ENCODE results near the gene PTP4A1.
"Not testable (repeated sequence)": the region's sequence is repeated elsewhere in the genome, so short reads cannot be mapped to it uniquely, and the experiment has no call there.

PTP4A1 gene

GRCh38 chr6:63582579-63583231 is 10.4 kb downstream of the PTP4A1 start:
- DNase-seq = no peak

DNA sequence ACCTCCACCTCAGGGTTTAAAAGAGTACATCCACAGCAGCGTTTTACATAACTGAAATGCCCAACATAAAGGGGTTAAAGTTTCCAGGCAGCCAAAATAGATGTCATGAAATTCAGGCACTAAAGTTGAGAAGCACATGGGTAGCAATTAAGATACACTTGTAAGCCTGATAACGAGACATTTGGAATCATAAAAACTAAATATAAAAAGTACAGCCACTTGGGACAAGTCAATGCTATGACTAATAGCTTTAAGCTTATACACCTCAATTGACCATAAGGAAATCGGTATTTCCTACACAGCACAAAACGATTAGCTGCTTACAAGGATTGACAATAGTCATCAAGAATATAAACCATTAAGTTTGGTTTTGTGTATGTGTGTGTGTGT is 11.8 kb downstream of the PTP4A1 start:
- DNase-seq = no peak

DNA sequence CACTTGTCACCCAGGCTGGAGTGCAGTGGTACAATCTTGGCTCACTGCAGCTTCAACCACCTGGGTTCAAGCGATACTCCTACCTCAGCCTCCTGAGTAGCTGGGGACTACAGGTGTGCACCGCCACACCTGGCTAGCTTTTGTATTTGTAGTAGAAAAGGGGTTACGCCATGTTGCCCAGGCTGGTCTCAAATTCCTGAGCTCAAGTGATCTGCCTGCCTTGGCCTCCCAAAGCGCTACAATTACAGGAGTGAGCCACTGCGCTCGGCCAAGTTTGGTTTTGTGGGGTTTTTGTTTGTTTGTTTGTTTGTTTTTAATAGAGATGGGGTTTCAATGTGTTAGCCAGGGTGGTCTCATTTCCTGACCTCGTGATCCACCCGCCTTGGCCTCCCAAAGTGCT is 12.3 kb downstream of the PTP4A1 start:
- no peak for DNase-seq

DNA sequence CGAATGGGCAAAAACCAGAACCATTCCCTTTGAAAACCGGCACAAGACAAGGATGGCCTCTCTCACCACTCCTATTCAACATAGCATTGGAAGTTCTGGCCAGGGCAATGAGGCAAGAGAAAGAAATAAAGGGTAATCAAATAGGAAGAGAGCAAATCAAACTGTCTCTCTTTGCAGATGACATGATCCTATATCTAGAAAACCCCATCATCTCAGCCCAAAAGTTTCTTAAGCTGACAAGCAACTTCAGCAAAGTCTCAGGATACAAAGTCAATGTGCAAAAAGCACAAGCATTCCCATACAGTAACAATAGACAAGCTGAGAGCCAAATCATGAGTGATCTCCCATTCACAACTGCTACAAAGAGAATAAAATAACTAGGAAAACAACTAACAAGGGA is 13.4 kb downstream of the PTP4A1 start:
- DNase-seq = not testable (repeated sequence)

GRCh38 chr6:63589952-63590411 is 17.7 kb downstream of the PTP4A1 start:
- DNase-seq = no peak

DNA sequence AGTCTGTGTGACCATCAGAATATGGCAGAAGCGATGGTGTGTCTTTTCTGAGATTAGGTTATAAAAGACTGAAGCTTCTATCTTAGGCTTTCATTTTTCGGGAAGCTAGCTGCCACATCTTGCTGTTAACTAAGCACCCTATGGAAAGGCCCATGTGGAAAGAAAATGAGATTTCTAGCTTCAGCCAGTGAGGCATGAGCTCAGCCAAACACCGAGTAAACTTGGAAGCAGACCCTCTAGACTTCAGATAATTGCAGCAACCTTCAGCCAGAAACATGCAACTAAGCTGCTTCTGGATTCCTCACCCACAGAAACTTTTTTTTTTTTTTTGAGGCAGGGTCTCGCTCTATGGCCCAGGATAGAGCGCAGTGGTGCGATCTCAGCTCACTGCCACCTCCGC is 20.6 kb downstream of the PTP4A1 start:
- DNase-seq = no peak

GRCh38 chr6:63597141-63598048 is 25.1 kb downstream of the PTP4A1 start:
- peak; percentile 34 for DNase-seq

GRCh38 chr6:63598049-63599036 is 26.1 kb downstream of the PTP4A1 start:
- DNase-seq = peak; percentile 62

DNA sequence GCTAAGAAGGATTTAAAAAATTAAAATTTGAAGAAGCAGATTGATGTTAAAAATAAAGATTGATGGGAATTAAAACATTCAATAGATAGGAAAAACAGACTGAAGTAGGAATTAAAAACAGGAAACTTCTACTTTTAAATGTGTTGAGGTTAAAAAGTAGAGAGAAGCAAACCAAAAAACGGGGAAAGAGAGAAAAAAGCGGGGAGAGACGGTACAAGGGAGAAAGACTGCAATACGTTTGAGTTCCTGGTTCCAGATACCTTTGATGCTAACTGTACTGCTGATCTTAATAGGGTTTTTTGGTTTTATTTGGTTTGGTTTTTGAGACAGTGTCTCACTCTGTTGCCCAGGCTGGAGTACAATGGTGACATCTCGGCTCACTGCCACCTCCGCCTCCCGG is 27.0 kb downstream of the PTP4A1 start:
- no peak for DNase-seq

GRCh38 chr6:63600136-63600535 is 27.9 kb downstream of the PTP4A1 start:
- DNase-seq = no peak

DNA sequence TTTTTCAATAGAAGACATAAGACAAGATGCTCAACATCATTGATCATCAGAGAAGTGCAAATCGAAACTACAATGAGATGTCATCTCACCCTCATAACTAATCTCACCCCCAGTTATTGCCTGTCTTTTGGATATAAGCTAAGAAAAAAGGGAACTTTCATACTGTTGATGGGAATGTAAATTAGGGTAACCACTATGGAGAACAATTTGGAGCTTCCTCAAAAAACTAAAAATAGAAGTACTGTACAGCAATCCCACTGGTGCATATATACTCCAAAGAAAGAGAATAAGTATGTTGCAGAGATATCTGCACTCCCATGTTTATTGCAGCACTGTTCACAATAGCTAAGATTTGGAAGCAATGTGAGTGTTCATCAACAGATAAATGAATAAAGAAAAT is 37.0 kb downstream of the PTP4A1 start:
- DNase-seq = no peak

- DNase-seq = no peak
Observed at GRCh38 chr6:63610944-63611343, 38.7 kb downstream of the PTP4A1 start.

- no peak for DNase-seq
Observed at GRCh38 chr6:63611560-63611959, 39.3 kb downstream of the PTP4A1 start.

DNA sequence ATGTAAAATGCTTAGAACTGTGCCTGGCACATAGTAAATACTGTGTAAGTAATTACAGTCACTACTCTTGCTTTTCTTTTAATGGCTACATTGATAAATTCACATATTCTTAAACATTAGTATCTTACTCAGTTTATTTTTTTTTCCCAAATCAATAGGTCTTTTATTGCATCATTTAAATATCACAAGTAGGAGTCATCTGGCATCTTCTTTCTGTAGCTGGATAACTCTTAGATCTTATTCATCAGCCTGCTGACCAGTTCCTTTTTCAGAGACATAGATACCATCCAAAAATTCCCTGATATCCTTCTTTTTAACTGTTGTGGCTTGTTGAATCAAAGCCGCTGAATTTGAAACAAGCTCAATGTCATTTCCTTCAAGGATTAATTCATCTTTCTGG is 43.3 kb downstream of the PTP4A1 start:
- DNase-seq = no peak

Data from fibroblast of skin of back (primary cell).